NT2/D1 (cell line): ENCODE measurements around the gene FAM124A.

Experiments
- DNase-seq: peaks from one replicate; pipeline ENCODE4 v3.0.0-alpha.2; 2011; ENCODE audit warnings: low read depth, low spot score
- H3K27me3 ChIP-seq: 2 replicates; pipeline ENCODE4 v1.6.0; 2011; ENCODE audit warnings: mild to moderate bottlenecking; ENCODE audit not compliant: insufficient read length, insufficient read depth
- H3K36me3 ChIP-seq: 2 replicates; pipeline ENCODE4 v1.6.1; 2011; ENCODE audit warnings: mild to moderate bottlenecking, low read length, mixed read lengths; ENCODE audit not compliant: insufficient read depth, insufficient read length
- H3K4me1 ChIP-seq: 2 replicates; pipeline ENCODE4 v1.5.1; 2011; ENCODE audit not compliant: insufficient read depth, insufficient read length
- H3K4me3 ChIP-seq: 2 replicates; pipeline ENCODE4 v1.5.1; 2011; ENCODE audit warnings: low read depth; ENCODE audit not compliant: insufficient read length
- H3K9ac ChIP-seq: 2 replicates; pipeline ENCODE4 v1.6.0; 2011; ENCODE audit warnings: low read depth; ENCODE audit not compliant: insufficient read length
- H3K9me3 ChIP-seq: 2 replicates; pipeline ENCODE4 v1.5.1; 2011; ENCODE audit warnings: mild to moderate bottlenecking, low read length; ENCODE audit not compliant: insufficient read depth
- SUZ12 ChIP-seq: IDR thresholded peaks from 2 replicates; pipeline ENCODE4 v1.6.1; 2011; ENCODE audit not compliant: insufficient read length, insufficient read depth; ENCODE audit errors: extremely low read depth
- YY1 ChIP-seq: IDR thresholded peaks from 2 replicates; pipeline ENCODE4 v1.6.1; 2011; ENCODE audit not compliant: insufficient read length, insufficient read depth
- ZNF274 ChIP-seq: IDR thresholded peaks from 2 replicates; pipeline ENCODE4 v1.6.1; 2011; ENCODE audit warnings: mild to moderate bottlenecking, low read depth, low read length

FAM124A gene

DNA sequence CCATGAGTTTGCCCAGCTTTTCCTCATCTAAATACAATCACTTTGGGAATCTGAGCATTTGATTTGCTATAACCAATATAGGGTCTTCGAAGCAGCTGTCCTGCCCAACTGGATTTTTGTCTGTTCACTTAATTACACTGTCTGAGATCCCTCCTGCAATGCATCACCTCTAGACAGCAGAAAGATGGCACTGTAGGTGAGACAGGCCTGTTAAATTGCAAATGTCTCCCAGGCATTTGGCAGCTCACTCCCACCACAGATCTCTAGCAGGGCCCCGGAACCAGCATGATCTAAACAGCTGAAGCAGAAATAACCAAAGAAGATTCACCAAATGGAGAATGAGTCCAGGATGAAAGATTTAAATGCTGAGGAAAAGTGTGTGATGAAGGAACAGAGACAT is 75.4 kb downstream of the FAM124A start:
- TF ChIP-seq ZNF274: no peak
- TF ChIP-seq YY1: no peak
- no peak for TF ChIP-seq SUZ12
- H3K9ac ChIP-seq: no peak overlapping the region
- no peaks in the 10 kb centered on the region for H3K36me3 ChIP-seq
- no peaks in the 10 kb centered on the region for H3K27me3 ChIP-seq
- DNase-seq: no peak
- no peaks in the 10 kb centered on the region for H3K9me3 ChIP-seq
- no peak overlapping the region for H3K4me3 ChIP-seq
- H3K4me1 ChIP-seq: peaks cover 2% of the 10 kb centered on the region

DNA sequence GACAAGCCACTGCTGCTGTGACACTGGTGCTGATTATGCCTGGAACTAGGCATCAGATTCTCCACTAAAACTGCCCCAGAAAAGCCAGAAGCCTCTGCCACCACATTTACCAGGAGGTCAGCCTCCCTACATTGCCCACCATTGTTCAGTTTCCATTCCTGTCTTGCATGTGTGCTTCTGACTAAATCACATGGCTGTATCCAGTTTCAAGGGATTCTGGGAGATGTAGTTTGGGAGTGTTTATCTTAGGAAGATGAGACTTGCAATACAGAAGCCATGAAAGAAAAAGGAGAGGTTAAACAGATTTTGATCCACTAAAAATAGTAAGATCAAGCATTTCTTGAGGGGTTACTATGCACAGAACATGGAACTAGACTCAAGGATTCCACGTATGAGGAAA is 76.6 kb downstream of the FAM124A start:
- Histone ChIP-seq H3K27me3 (no peaks in the 10 kb centered on the region), H3K4me1 (peaks cover 3% of the 10 kb centered on the region), H3K36me3 (no peaks in the 10 kb centered on the region), H3K4me3 (no peak overlapping the region), H3K9me3 (no peaks in the 10 kb centered on the region), H3K9ac (no peak overlapping the region)
- TF ChIP-seq SUZ12: no peak
- no peak for TF ChIP-seq YY1
- TF ChIP-seq ZNF274: no peak
- DNase-seq: no peak

DNA sequence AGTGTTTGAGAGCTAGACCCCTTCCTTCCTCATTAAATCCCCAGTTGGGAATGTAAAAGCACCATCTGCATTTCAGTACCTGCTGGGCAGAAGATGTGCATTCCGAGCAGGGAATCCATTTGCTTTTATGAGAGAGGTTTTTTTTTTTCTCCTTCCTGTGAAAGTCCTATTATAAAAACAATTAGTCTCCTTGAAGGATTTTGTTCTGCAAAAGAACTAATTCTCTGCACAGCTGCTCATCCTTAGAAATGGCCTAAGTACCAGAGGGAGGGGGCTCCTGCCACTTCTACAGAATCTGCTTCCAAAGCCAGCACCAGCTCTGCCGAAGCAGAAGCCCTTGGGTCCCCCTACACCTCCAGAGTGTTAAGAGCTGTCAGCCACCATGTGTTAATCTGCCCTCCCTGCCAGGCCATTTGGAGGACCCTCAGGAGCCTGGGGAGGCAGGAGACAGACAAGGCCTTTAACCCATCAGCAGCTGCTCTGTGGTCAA is 80.9 kb downstream of the FAM124A start:
- TF ChIP-seq SUZ12 (no peak), ZNF274 (no peak), YY1 (no peak)
- DNase-seq: peak; percentile 81
- no peaks in the 10 kb centered on the region for H3K9me3 ChIP-seq
- no peak overlapping the region for H3K4me3 ChIP-seq
- peaks cover 3% of the 10 kb centered on the region for H3K4me1 ChIP-seq
- no peak overlapping the region for H3K9ac ChIP-seq
- H3K27me3 ChIP-seq: no peaks in the 10 kb centered on the region
- no peaks in the 10 kb centered on the region for H3K36me3 ChIP-seq

DNA sequence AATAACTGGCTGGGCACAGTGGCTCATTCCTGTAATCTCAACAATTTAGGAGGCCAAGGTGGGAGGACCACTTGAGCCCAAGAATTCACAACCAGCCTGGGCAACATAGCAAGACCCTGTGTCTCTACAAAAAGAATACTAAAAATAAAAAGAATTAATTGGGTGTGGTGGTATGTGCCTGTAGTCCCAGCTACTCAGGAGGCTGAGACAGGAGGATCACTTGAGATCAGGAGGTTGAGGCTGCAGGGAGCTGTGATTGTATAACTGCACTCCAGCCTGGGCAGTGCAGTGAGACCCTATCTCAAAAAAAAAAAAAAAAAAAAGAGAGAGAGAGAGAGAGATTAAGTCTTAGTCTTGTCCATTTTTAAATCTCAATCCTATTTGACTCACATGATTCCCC is 81.7 kb downstream of the FAM124A start:
- no peak overlapping the region for H3K4me3 ChIP-seq
- peaks cover 3% of the 10 kb centered on the region for H3K4me1 ChIP-seq
- no peak for TF ChIP-seq SUZ12
- no peak for TF ChIP-seq ZNF274
- TF ChIP-seq YY1: no peak
- H3K9me3 ChIP-seq: no peaks in the 10 kb centered on the region
- H3K27me3 ChIP-seq: no peaks in the 10 kb centered on the region
- no peaks in the 10 kb centered on the region for H3K36me3 ChIP-seq
- no peak for DNase-seq
- H3K9ac ChIP-seq: no peak overlapping the region

DNA sequence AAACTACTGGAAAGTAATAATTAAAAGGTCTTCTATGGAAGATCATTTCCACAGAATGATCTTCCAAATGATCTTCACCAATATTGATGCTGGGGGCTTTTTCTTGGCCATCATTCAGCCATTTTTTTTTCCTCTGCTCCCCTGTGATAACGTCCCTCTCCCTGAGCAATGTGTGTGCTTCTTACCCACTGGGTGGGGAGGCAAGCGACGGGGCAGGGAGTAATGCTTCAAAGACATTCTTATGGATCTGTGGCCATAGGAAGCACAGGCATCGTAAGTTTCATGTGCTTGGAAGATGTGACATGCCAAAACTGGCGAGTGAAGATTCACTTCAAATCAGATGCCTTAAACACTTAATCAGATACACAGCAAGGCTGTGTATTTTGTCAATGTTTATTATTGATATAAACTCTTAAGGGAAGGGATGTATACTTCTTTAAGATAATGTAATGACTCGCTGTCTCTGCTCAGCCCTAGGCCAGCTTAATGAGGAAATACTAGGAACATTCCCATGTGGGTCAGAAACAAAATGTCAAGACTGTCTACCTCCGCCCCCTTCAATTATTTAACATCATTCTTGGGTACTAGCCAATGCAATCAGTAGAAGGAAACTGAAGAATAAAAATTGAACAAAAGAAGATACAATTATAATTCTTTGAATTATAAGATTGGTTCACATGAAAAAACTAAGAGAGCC is 83.2 kb downstream of the FAM124A start:
- Histone ChIP-seq H3K4me3 (no peak overlapping the region), H3K9ac (no peak overlapping the region), H3K27me3 (no peaks in the 10 kb centered on the region), H3K36me3 (no peaks in the 10 kb centered on the region), H3K9me3 (no peaks in the 10 kb centered on the region), H3K4me1 (peaks cover 3% of the 10 kb centered on the region)
- TF ChIP-seq ZNF274 (no peak), SUZ12 (no peak), YY1 (no peak)
- DNase-seq: no peak

DNA sequence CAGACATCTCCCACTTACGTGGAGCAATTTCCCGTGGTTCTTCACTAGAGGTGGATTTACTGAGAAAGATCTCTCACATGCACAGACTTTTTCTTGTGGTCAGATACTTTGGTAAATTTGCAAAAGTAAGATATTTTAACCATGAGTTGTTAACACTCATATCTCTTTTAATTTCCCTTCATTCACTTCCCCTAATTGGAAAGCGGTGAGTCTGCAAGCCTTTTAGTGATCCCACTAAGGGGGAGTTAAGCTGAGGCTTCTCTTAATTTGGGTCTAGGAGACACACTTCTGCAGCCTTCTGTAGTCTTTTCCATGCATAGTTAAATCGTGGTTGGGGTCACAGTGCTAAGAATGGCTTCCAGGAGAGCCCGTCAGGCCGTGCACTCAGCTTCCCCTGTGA is 86.6 kb downstream of the FAM124A start:
- H3K4me1 ChIP-seq: no peaks in the 10 kb centered on the region
- TF ChIP-seq SUZ12 (no peak), YY1 (no peak), ZNF274 (no peak)
- no peaks in the 10 kb centered on the region for H3K9me3 ChIP-seq
- H3K27me3 ChIP-seq: no peaks in the 10 kb centered on the region
- no peak overlapping the region for H3K9ac ChIP-seq
- H3K4me3 ChIP-seq: no peak overlapping the region
- no peaks in the 10 kb centered on the region for H3K36me3 ChIP-seq
- no peak for DNase-seq

DNA sequence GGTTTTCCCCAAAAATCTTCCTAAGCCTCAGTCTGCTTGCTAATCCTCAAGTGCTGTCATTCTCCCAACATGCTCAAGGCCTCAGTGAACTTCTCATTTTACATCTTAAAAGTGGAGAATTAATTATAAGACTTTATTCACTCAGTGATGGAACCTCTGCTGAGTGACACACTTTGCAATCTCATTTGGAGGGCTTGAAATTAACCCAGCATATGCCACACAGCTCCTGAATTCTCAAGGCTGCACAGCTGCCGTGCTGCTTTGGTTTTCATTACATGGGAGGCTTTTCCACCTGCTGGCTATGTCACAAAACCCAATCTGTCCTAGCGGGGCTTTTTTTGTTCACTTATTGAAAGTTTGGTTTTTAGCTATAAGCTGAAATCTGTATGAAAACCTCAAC is 89.0 kb downstream of the FAM124A start:
- no peak overlapping the region for H3K4me3 ChIP-seq
- no peak for DNase-seq
- H3K27me3 ChIP-seq: no peaks in the 10 kb centered on the region
- H3K9ac ChIP-seq: no peak overlapping the region
- H3K36me3 ChIP-seq: no peaks in the 10 kb centered on the region
- no peak for TF ChIP-seq ZNF274
- no peak for TF ChIP-seq SUZ12
- no peak for TF ChIP-seq YY1
- no peaks in the 10 kb centered on the region for H3K9me3 ChIP-seq
- H3K4me1 ChIP-seq: no peaks in the 10 kb centered on the region
